M059J (cell line): ENCODE results near the gene LRRTM3. TPM values are rescaled to one million over a fixed set of nuclear protein-coding genes. Genes with fewer than 3 reads are reported as not detected.

Experiments
- DNase-seq: peaks from one replicate; pipeline ENCODE4 v3.0.0-alpha.2; 2012; ENCODE audit warnings: low read depth
- total RNA-seq: library from RNA; depleted of rRNA; stranded (reverse); fragments of >200 nt; shearing (Covaris generic); gene quantifications from 2 replicates; pipeline ENCODE4 v1.2.3, GENCODE V29; 2014

Gene LRRTM3
- total RNA-seq, 1 experiment from 2014 or later: not detected

DNA sequence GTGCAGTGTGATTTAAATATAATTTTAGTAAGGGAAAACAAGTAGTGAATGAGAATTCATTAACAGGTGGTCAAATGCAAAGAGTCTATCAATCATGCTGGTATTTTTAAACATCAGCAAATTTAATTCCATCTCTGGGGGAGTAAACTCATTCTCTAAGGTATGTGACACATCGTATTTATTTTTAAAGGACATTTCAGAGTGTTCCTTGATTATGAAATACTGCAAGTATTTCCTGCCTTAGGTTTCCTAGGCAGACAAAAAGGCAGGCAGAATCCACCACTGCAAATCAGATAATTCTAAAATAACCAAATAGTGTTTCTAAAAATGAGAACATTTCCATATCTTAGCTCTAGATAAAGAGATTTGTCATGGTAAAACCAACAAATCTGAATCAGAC is 193.8 kb downstream of the LRRTM3 start:
- no peak for DNase-seq

DNA sequence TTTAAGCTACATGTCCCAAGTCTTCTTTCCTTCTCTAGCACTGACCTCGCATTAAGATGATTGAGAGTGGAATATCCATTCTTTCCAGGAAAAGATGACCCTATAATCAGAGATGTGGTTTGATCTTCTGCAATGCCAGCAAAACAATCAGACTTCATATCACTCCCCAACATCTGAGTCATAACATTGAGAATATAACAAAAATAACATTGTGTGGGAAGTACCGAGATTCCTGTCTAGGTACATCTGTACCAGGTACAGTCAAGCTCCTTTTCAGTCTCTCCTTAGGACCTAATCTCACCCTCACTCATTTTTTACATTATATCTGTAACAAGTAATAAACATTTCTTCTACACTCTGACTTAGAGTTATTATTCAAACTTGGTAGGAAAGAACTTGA is 201.6 kb downstream of the LRRTM3 start:
- no peak for DNase-seq

- no peak for DNase-seq
Observed at GRCh38 chr10:67140641-67141040, 214.8 kb downstream of the LRRTM3 start.

- no peak for DNase-seq
Observed at GRCh38 chr10:67141300-67141699, 215.5 kb downstream of the LRRTM3 start.

DNA sequence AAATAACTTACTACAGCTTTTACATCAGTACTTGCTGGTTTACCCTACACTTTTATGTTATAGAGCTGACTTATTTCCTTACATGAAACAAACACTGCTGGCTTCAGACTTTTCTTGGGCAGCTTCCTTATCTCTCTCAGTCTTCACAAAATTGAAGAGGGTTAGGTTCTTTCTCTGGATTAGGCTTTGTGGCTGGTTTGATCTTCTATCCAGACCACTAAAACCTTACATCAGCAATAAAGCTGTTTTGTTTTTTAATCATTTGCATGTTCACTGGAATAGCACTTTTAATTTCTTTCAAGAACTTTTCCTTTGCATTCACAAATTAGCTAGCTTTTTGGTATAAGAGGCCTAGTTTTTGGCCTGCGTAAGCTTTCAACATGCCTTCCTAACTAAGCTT is 218.7 kb downstream of the LRRTM3 start:
- DNase-seq: no peak
